CD14-positive monocyte (primary cell): ENCODE measurements around the gene RIMBP2. TPM values are rescaled to one million over a fixed set of nuclear protein-coding genes. Genes with fewer than 3 reads are reported as not detected.

ENCODE experiments used
- DNase-seq, 3 donors: peaks; one replicate each; pipeline ENCODE4 v3.0.0-alpha.2; 2011 to 2022
- H2AFZ ChIP-seq: 2 replicates; pipeline ENCODE4 v1.6.0; 2012; ENCODE audit warnings: mild to moderate bottlenecking, low read depth, low read length, inconsistent platforms; ENCODE audit not compliant: insufficient read depth, poor library complexity, severe bottlenecking
- H3K27ac ChIP-seq, 2 donors: 1 replicate in 1 of 2; 2 replicates in 1 of 2; pipeline ENCODE4 v1.5.1; 2012 to 2013; ENCODE audit warnings: low read length in 2 of 2, control low read depth in 1 of 2, inconsistent platforms in 1 of 2, low read depth in 1 of 2, mild to moderate bottlenecking in 1 of 2
- H3K27me3 ChIP-seq, 2 donors: one replicate each; pipeline versions ENCODE4 v1.6.0 to v1.6.1; 2011 to 2013; ENCODE audit warnings: low read length in 2 of 2; ENCODE audit not compliant: control insufficient read depth in 2 of 2, insufficient read depth in 2 of 2
- H3K36me3 ChIP-seq, 2 donors: replicated peaks in 1 of 2; 1 replicate in 1 of 2; 2 replicates in 1 of 2; pipeline versions ENCODE4 v1.5.1 to v1.6.1; 2012 to 2013; ENCODE audit warnings: low read length in 2 of 2, control low read depth in 1 of 2, inconsistent platforms in 1 of 2, mild to moderate bottlenecking in 1 of 2; ENCODE audit not compliant: insufficient read depth in 2 of 2, control insufficient read depth in 1 of 2
- H3K4me1 ChIP-seq, 2 donors: 1 replicate in 1 of 2; 2 replicates in 1 of 2; pipeline versions ENCODE4 v1.5.1 to v1.6.1; 2012 to 2013; ENCODE audit warnings: low read length in 2 of 2, control low read depth in 1 of 2, inconsistent platforms in 1 of 2, mild to moderate bottlenecking in 1 of 2, moderate library complexity in 1 of 2; ENCODE audit not compliant: insufficient read depth in 2 of 2, control insufficient read depth in 1 of 2
- H3K4me2 ChIP-seq: replicated peaks from 2 replicates; pipeline ENCODE3; 2012; ENCODE audit warnings: low read length, moderate library complexity, mild to moderate bottlenecking; ENCODE audit not compliant: poor library complexity, severe bottlenecking; ENCODE audit errors: extremely low read depth
- H3K4me3 ChIP-seq, 3 experiments: fragments of 200-600 bp in 1 of 3; sonication (generic) in 1 of 3; replicated peaks in 1 of 3; 1 replicate in 2 of 3; 2 replicates in 1 of 3; pipeline ENCODE4 v1.5.1; 2011 to 2013; ENCODE audit warnings: low read length in 3 of 3, mild to moderate bottlenecking in 3 of 3, control low read depth in 2 of 3, low read depth in 2 of 3, inconsistent platforms in 1 of 3, moderate library complexity in 1 of 3
- H3K79me2 ChIP-seq: 2 replicates; pipeline ENCODE4 v1.6.0; 2012; ENCODE audit warnings: mild to moderate bottlenecking, control low read depth, inconsistent platforms, low read length, moderate library complexity; ENCODE audit not compliant: insufficient read depth
- H3K9ac ChIP-seq: 2 replicates; pipeline ENCODE4 v1.6.0; 2017; ENCODE audit warnings: low read length, mild to moderate bottlenecking; ENCODE audit not compliant: insufficient read depth, poor library complexity, severe bottlenecking
- H3K9me3 ChIP-seq, 2 donors: replicated peaks in 1 of 2; 1 replicate in 1 of 2; 2 replicates in 1 of 2; pipeline versions ENCODE4 v1.5.1 to v1.6.1; 2012 to 2013; ENCODE audit warnings: low read length in 2 of 2, control low read depth in 1 of 2; ENCODE audit not compliant: control insufficient read depth in 1 of 2, insufficient read depth in 1 of 2
- H4K20me1 ChIP-seq: 2 replicates; pipeline ENCODE4 v1.6.0; 2012; ENCODE audit warnings: mild to moderate bottlenecking, low read length, control low read depth, moderate library complexity; ENCODE audit not compliant: insufficient read depth
- H3K27ac Mint-ChIP-seq, 7 donors: one replicate each; pipeline ENCODE4 v1.8.0; 2020; ENCODE audit warnings: mild to moderate bottlenecking in 7 of 7, mixed read lengths in 7 of 7, moderate library complexity in 6 of 7, inconsistent platforms in 2 of 7
- H3K27me3 Mint-ChIP-seq, 3 donors: one replicate each; pipeline ENCODE4 v1.8.0; 2021 to 2022; ENCODE audit warnings: low read depth in 3 of 3, mild to moderate bottlenecking in 3 of 3, mixed read lengths in 3 of 3, moderate library complexity in 3 of 3, inconsistent platforms in 1 of 3
- H3K36me3 Mint-ChIP-seq, 2 donors: one replicate each; pipeline ENCODE4 v1.8.0; 2020; ENCODE audit warnings: mixed read lengths in 2 of 2, inconsistent platforms in 1 of 2, mild to moderate bottlenecking in 1 of 2
- H3K4me1 Mint-ChIP-seq: one replicate; pipeline ENCODE4 v1.8.0; 2020; ENCODE audit warnings: mild to moderate bottlenecking, mixed read lengths
- H3K4me3 Mint-ChIP-seq, 2 donors: one replicate each; pipeline ENCODE4 v1.8.0; 2020; ENCODE audit warnings: mild to moderate bottlenecking in 2 of 2, mixed read lengths in 2 of 2, moderate library complexity in 1 of 2
- H3K9me3 Mint-ChIP-seq, 7 donors: one replicate each; pipeline ENCODE4 v1.8.0; 2020 to 2022; ENCODE audit warnings: mixed read lengths in 7 of 7, mild to moderate bottlenecking in 6 of 7, moderate library complexity in 6 of 7, inconsistent platforms in 2 of 7
- CTCF ChIP-seq: fragments of 200-600 bp; IDR thresholded peaks from one replicate; pipeline ENCODE4 v1.8.0; 2022; ENCODE audit warnings: antibody characterized with exemption, mild to moderate bottlenecking
- WGBS: methylation state at CpG from one replicate; pipeline ENCODE4 v1.1.5; 2013; ENCODE audit warnings: missing lambda C conversion rate; ENCODE audit not compliant: insufficient coverage; 5-methylcytosine and 5-hydroxymethylcytosine counted together
- intact Hi-C, 2 donors: fragments of 100-400 bp; cut with micrococcal nuclease; formaldehyde crosslinking; loops; one replicate each; pipeline versions ENCODE4 v1.15.0 to v1.15.1; 2023
- polyA plus RNA-seq, 3 donors: library from polyadenylated mRNA; depleted of rRNA in 1 of 3; unstranded in 2 of 3; stranded (reverse) in 1 of 3; fragments of 300-500 nt in 2 of 3; fragments of >200 nt in 1 of 3; fragmentation: Illumina TruSeq in 2 of 3; gene quantifications; 1 replicate in 2 of 3; 2 replicates in 1 of 3; pipeline ENCODE4 v1.2.3, GENCODE V29; 2012 to 2021

The RIMBP2 gene
- polyA plus RNA-seq, 3 donors = not detected

- H3K36me3 ChIP-seq = no peaks in the 10 kb centered on the region
- intact Hi-C loops = no loop called here
- H3K27ac ChIP-seq = no peak overlapping the region
- H3K9me3 Mint-ChIP-seq = peaks cover 0 to 5% (median 0%) of the 10 kb centered on the region in 7 donors
- peak overlapping the region in 1 of 7 donors; percentile 25 for H3K27ac Mint-ChIP-seq
- WGBS = 90% methylated on average over 15 of the region's 20 CpGs
- H3K27me3 Mint-ChIP-seq = peaks cover 1 to 23% (median 10%) of the 10 kb centered on the region in 3 donors
- no peak for TF ChIP-seq CTCF
- no peaks in the 10 kb centered on the region for H4K20me1 ChIP-seq
- no peak overlapping the region for H3K4me3 Mint-ChIP-seq
- H3K36me3 Mint-ChIP-seq = no peaks in the 10 kb centered on the region
- H2AFZ ChIP-seq = no peak overlapping the region
- no peaks in the 10 kb centered on the region for H3K79me2 ChIP-seq
- H3K4me2 ChIP-seq = no peak overlapping the region
- no peaks in the 10 kb centered on the region for H3K4me1 ChIP-seq
- H3K4me3 ChIP-seq = no peak overlapping the region
- no peak overlapping the region for H3K9ac ChIP-seq
- H3K9me3 ChIP-seq = no peaks in the 10 kb centered on the region
- no peak for DNase-seq
- H3K4me1 Mint-ChIP-seq = no peaks in the 10 kb centered on the region
- no peaks in the 10 kb centered on the region for H3K27me3 ChIP-seq
Observed at GRCh38 chr12:130687796-130688778, 28.0 kb downstream of the RIMBP2 start.

GRCh38 chr12:130687190-130687589, 28.9 kb downstream of the RIMBP2 start:
- no peak overlapping the region for H3K27ac Mint-ChIP-seq
- Histone ChIP-seq H3K4me2 (no peak overlapping the region), H3K27me3 (no peaks in the 10 kb centered on the region), H3K9me3 (no peaks in the 10 kb centered on the region), H3K36me3 (no peaks in the 10 kb centered on the region), H3K27ac (no peak overlapping the region), H2AFZ (no peak overlapping the region), H4K20me1 (no peaks in the 10 kb centered on the region), H3K4me1 (no peaks in the 10 kb centered on the region), H3K9ac (no peak overlapping the region), H3K79me2 (no peaks in the 10 kb centered on the region), H3K4me3 (no peak overlapping the region)
- intact Hi-C loops = no loop called here
- H3K9me3 Mint-ChIP-seq = peaks cover 0 to 5% (median 0%) of the 10 kb centered on the region in 7 donors
- no peaks in the 10 kb centered on the region for H3K4me1 Mint-ChIP-seq
- no peaks in the 10 kb centered on the region for H3K36me3 Mint-ChIP-seq
- WGBS = 100% methylated on average over 4 of the region's 10 CpGs
- DNase-seq = no peak
- H3K4me3 Mint-ChIP-seq = no peak overlapping the region
- H3K27me3 Mint-ChIP-seq = peaks cover 1 to 23% (median 10%) of the 10 kb centered on the region in 3 donors
- TF ChIP-seq CTCF = no peak
